Body of pancreas (tissue), 4 donors: ENCODE measurements around the gene RAC3. TPM values are rescaled to one million over a fixed set of nuclear protein-coding genes. Genes with fewer than 3 reads are reported as not detected.
A peak's percentile ranks its signal among the peaks of the same experiment; 100 is the strongest.

Source experiments
- ATAC-seq: fragments of 150-250 bp; one replicate; pipeline ENCODE4 v1.9.1; 2016
- DNase-seq, 4 donors: peaks; one replicate each; pipeline ENCODE4 v3.0.0-alpha.2; 2019
- H3K27ac ChIP-seq, 4 donors: fragments of 200-600 bp; sonication (generic); 1 replicate in 3 of 4; 2 replicates in 1 of 4; pipeline versions ENCODE4 v1.5.1 to v1.6.1; 2016 to 2019; ENCODE audit warnings: mild to moderate bottlenecking in 1 of 4, mixed read lengths in 1 of 4, moderate library complexity in 1 of 4
- H3K27me3 ChIP-seq, 2 donors: fragments of 200-600 bp; sonication (generic); one replicate each; pipeline ENCODE4 v1.6.0; 2016; ENCODE audit warnings: mild to moderate bottlenecking in 1 of 2
- H3K36me3 ChIP-seq, 2 donors: fragments of 200-600 bp; sonication (generic); replicated peaks in 1 of 2; 2 replicates each; pipeline ENCODE4 v1.5.1; 2016; ENCODE audit warnings: low read depth in 2 of 2; ENCODE audit not compliant: insufficient read depth in 1 of 2
- H3K4me1 ChIP-seq: fragments of 200-600 bp; sonication (generic); one replicate; pipeline ENCODE4 v1.6.0; 2016
- H3K4me3 ChIP-seq, 2 donors: fragments of 200-600 bp; sonication (generic); 1 replicate in 1 of 2; 2 replicates in 1 of 2; pipeline ENCODE4 v1.5.1; 2016 to 2019
- H3K9me3 ChIP-seq, 3 donors: fragments of 200-600 bp; sonication (generic); 1 replicate in 2 of 3; 2 replicates in 1 of 3; pipeline ENCODE4 v1.5.1; 2016
- CTCF ChIP-seq, 7 experiments: fragments of 450-650 bp in 4 of 7; fragments of 200-600 bp in 3 of 7; sonication (generic) in 3 of 7; IDR thresholded peaks; one replicate each; pipeline ENCODE4 v1.5.1; 2016 to 2019; ENCODE audit warnings: antibody characterized with exemption in 7 of 7
- POLR2A ChIP-seq, 3 donors: fragments of 450-650 bp; IDR thresholded peaks; one replicate each; pipeline ENCODE4 v1.6.1; 2016; ENCODE audit warnings: antibody characterized with exemption in 3 of 3, mild to moderate bottlenecking in 2 of 3
- WGBS, 2 donors: methylation state at CpG; one replicate each; pipeline ENCODE4 v1.1.5; 2017; 5-methylcytosine and 5-hydroxymethylcytosine counted together
- intact Hi-C: fragments of 100-400 bp; cut with DNase I; formaldehyde crosslinking; loops from one replicate; pipeline ENCODE4 v1.15.1; 2023
- total RNA-seq, 2 donors: library from RNA; depleted of rRNA; stranded (reverse); fragments of >200 nt; gene quantifications; one replicate each; pipeline ENCODE4 v1.1.0, GENCODE V29; 2016

The RAC3 gene
- total RNA-seq, 2 donors from 2014 or later: 3.1 TPM; not detected in 1

- TF ChIP-seq CTCF (IDR thresholded peaks at IDR 0.05) (no peak), POLR2A (IDR thresholded peaks at IDR 0.05) (no peak)
- DNase-seq: peak in 1 of 4 donors; percentile 8
- intact Hi-C loops: no loop called here
- Histone ChIP-seq H3K27me3 (no peaks in the 10 kb centered on the region), H3K4me3 (no peak overlapping the region), H3K9me3 (no peaks in the 10 kb centered on the region), H3K27ac (no peak overlapping the region), H3K36me3 (peaks cover 5 to 19% of the 10 kb centered on the region in 2 donors), H3K4me1 (peaks cover 33% of the 10 kb centered on the region)
- no peak for ATAC-seq
- WGBS, 2 donors: 83 to 88% methylated on average over 7 to 36 of the region's 38 CpGs
Observed at GRCh38 chr17:82054351-82055022, 23.0 kb downstream of the RAC3 start.

DNA sequence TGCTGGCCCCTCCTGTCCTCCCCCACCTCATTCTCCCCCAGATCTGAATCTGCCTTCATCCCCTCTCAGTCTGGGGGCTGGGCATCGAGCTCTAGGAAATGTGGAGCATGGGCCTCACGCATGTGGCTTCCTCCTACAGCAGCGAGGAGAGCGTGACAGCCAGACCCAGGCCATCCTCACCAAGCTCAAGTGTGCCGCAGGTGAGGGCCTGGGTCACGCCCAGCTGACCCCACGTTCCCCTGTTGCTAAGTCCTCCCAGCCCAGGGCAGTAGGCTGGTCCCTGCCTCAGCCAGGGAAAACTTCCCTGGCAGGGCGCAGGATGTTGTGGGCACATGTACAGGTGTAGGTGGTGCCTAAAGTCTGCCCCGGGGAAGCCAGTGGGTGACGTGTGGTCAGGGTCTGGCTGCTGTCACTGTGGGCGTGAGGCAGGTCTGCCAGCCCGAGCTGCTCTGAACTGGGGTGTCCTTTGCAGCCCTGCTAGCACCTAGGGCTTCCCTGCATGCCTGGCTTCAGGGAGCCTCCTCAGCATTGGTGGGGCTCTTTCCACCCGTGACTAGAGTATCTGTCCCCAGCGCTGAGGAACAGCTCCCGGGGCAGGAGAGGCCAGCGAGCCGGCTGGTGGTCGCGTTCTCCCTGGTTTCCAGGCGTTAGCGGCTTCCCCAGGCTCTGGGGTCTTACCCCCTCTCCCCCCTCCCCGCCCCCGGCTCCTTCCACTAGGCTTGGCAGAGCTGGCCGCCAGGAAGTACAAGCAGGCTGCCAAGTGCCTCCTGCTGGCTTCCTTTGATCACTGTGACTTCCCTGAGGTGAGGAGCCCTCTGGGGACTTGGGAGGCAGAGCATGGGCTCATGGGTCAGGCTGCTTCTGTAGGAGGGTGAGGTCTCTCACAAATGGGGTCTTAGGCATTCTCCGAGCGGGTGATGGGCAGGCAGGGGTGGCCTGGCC, 23.8 kb downstream of the RAC3 start:
- DNase-seq: no peak
- H3K27ac ChIP-seq: no peak overlapping the region
- H3K4me3 ChIP-seq: no peak overlapping the region
- intact Hi-C loops: no loop called here
- 87 to 88% methylated on average over 11 to 18 of the region's 26 CpGs for WGBS, 2 donors
- peaks cover 25% of the 10 kb centered on the region for H3K4me1 ChIP-seq
- TF ChIP-seq POLR2A (IDR thresholded peaks at IDR 0.05): no peak
- TF ChIP-seq CTCF (IDR thresholded peaks at IDR 0.05): no peak
- peaks cover 7 to 22% of the 10 kb centered on the region in 2 donors for H3K36me3 ChIP-seq
- no peak for ATAC-seq
- H3K9me3 ChIP-seq: no peaks in the 10 kb centered on the region
- H3K27me3 ChIP-seq: no peaks in the 10 kb centered on the region

GRCh38 chr17:82055965-82056728, 24.7 kb downstream of the RAC3 start:
- Histone ChIP-seq H3K27me3 (no peaks in the 10 kb centered on the region), H3K4me3 (no peak overlapping the region), H3K4me1 (peaks cover 18% of the 10 kb centered on the region), H3K9me3 (no peaks in the 10 kb centered on the region), H3K36me3 (peaks cover 8 to 24% of the 10 kb centered on the region in 2 donors), H3K27ac (no peak overlapping the region)
- WGBS, 2 donors: 90 to 96% methylated on average over 17 to 27 of the region's 28 CpGs
- DNase-seq (no peak), ATAC-seq (no peak)
- intact Hi-C loops: no loop called here
- no peak for TF ChIP-seq POLR2A (IDR thresholded peaks at IDR 0.05)
- no peak for TF ChIP-seq CTCF (IDR thresholded peaks at IDR 0.05)

- ATAC-seq: no peak
- intact Hi-C loops: no loop called here
- no peaks in the 10 kb centered on the region for H3K9me3 ChIP-seq
- peaks cover 8 to 28% of the 10 kb centered on the region in 2 donors for H3K36me3 ChIP-seq
- no peak for DNase-seq
- H3K4me3 ChIP-seq: no peak overlapping the region
- 82 to 91% methylated on average over 13 to 26 of the region's 29 CpGs for WGBS, 2 donors
- no peaks in the 10 kb centered on the region for H3K27me3 ChIP-seq
- peaks cover 18% of the 10 kb centered on the region for H3K4me1 ChIP-seq
- H3K27ac ChIP-seq: no peak overlapping the region
- TF ChIP-seq POLR2A (IDR thresholded peaks at IDR 0.05): no peak
- TF ChIP-seq CTCF (IDR thresholded peaks at IDR 0.05): no peak
Observed at GRCh38 chr17:82056729-82057621, 25.5 kb downstream of the RAC3 start.
